Mucosa of descending colon (tissue), 3 donors: ENCODE data around the gene IRF2BP2. TPM values are rescaled to one million over a fixed set of nuclear protein-coding genes. Genes with fewer than 3 reads are reported as not detected.

Experiments used
- ATAC-seq: fragments of 200-7000 bp; cut with Tn5 transposase; one replicate; pipeline ENCODE4 v1.9.1; 2020; ENCODE audit warnings: mild to moderate bottlenecking, moderate library complexity
- DNase-seq, 3 donors: peaks; one replicate each; pipeline ENCODE4 v3.0.0-alpha.2; 2020
- H3K36me3 ChIP-seq: fragments of 200-600 bp; one replicate; pipeline ENCODE4 v1.8.0; 2021; ENCODE audit warnings: low read depth, mild to moderate bottlenecking
- H3K4me1 ChIP-seq: fragments of 200-600 bp; one replicate; pipeline ENCODE4 v1.8.0; 2021; ENCODE audit warnings: low read depth, mild to moderate bottlenecking
- H3K4me3 ChIP-seq: fragments of 200-600 bp; one replicate; pipeline ENCODE4 v1.8.0; 2021; ENCODE audit warnings: mild to moderate bottlenecking
- H3K9me3 ChIP-seq: fragments of 200-600 bp; one replicate; pipeline ENCODE4 v1.8.0; 2021; ENCODE audit warnings: mild to moderate bottlenecking
- CTCF ChIP-seq: fragments of 200-600 bp; IDR thresholded peaks from one replicate; pipeline ENCODE4 v1.8.0; 2022; ENCODE audit warnings: antibody characterized with exemption, mild to moderate bottlenecking
- intact Hi-C, 2 donors: fragments of 100-400 bp; cut with DNase I in 1 of 2; cut with micrococcal nuclease in 1 of 2; formaldehyde crosslinking; loops; one replicate each; pipeline versions ENCODE4 v1.11.0 to v1.11.1; 2022; cut with DNase I, micrococcal nuclease
- total RNA-seq, 3 donors: library from RNA; stranded (reverse); fragmentation: NEBNext Ultra II Directional in 2 of 3; extraction: Animal tissue kit (Norgen Biotek cat#: 25700) in 2 of 3; gene quantifications; one replicate each; pipeline versions ENCODE4 v1.2.1 to v1.2.4, GENCODE V29; 2021 to 2023
- donor health status: DM: no; HTN: no; CAD: no; lungs with moderate emphysema.
- donor health status: DM: no; HTN: no; CAD: no.
- donor health status: DM: no; HTN: yes; CAD: no.

The IRF2BP2 gene
- total RNA-seq, 3 donors from 2014 or later = 134 to 180 (median 156) TPM

- ATAC-seq (peak; percentile 60), DNase-seq (no peak)
- intact Hi-C loops = no loop called here
Observed at GRCh38 chr1:234589064-234589800, 20.7 kb downstream of the IRF2BP2 start.

GRCh38 chr1:234588386-234588785 is 21.6 kb downstream of the IRF2BP2 start:
- TF ChIP-seq CTCF = no peak
- no peak overlapping the region for H3K4me3 ChIP-seq
- H3K36me3 ChIP-seq = no peaks in the 10 kb centered on the region
- no peaks in the 10 kb centered on the region for H3K9me3 ChIP-seq
- ATAC-seq = no peak
- intact Hi-C loops = no loop called here
- no peaks in the 10 kb centered on the region for H3K4me1 ChIP-seq
- no peak for DNase-seq

More at GRCh38 chr1:234589064-234589800, 20.7 kb downstream of the IRF2BP2 start:
- Histone ChIP-seq H3K4me3 (no peak overlapping the region), H3K9me3 (no peaks in the 10 kb centered on the region), H3K4me1 (no peaks in the 10 kb centered on the region), H3K36me3 (no peaks in the 10 kb centered on the region)
- TF ChIP-seq CTCF = no peak

- no peak for ATAC-seq
- no peaks in the 10 kb centered on the region for H3K36me3 ChIP-seq
- no peaks in the 10 kb centered on the region for H3K4me1 ChIP-seq
- no peak overlapping the region for H3K4me3 ChIP-seq
- no peak for DNase-seq
- TF ChIP-seq CTCF = no peak
- intact Hi-C loops = no loop called here
- no peaks in the 10 kb centered on the region for H3K9me3 ChIP-seq
Observed at GRCh38 chr1:234586892-234587485, 23.0 kb downstream of the IRF2BP2 start.

- TF ChIP-seq CTCF = no peak
- DNase-seq = no peak
- intact Hi-C loops = no loop called here
- ATAC-seq = no peak
- Histone ChIP-seq H3K36me3 (no peaks in the 10 kb centered on the region), H3K4me1 (no peaks in the 10 kb centered on the region), H3K9me3 (no peaks in the 10 kb centered on the region), H3K4me3 (no peak overlapping the region)
Observed at GRCh38 chr1:234586304-234586703, 23.7 kb downstream of the IRF2BP2 start.

GRCh38 chr1:234585330-234586055 is 24.5 kb downstream of the IRF2BP2 start:
- no peak for TF ChIP-seq CTCF
- H3K4me3 ChIP-seq = no peak overlapping the region
- H3K36me3 ChIP-seq = no peaks in the 10 kb centered on the region
- no peaks in the 10 kb centered on the region for H3K9me3 ChIP-seq
- DNase-seq (peak in 1 of 3 donors; percentile 16), ATAC-seq (peak; percentile 16)
- no peaks in the 10 kb centered on the region for H3K4me1 ChIP-seq
- intact Hi-C loops = no loop called here
